Body of pancreas (tissue), 4 donors: ENCODE results near the gene SNX13. TPM values are rescaled to one million over a fixed set of nuclear protein-coding genes. Genes with fewer than 3 reads are reported as not detected.

Experiments
- ATAC-seq: fragments of 150-250 bp; one replicate; pipeline ENCODE4 v1.9.1; 2016
- DNase-seq, 4 donors: peaks; one replicate each; pipeline ENCODE4 v3.0.0-alpha.2; 2019
- H3K27ac ChIP-seq, 4 donors: fragments of 200-600 bp; sonication (generic); 1 replicate in 3 of 4; 2 replicates in 1 of 4; pipeline versions ENCODE4 v1.5.1 to v1.6.1; 2016 to 2019; ENCODE audit warnings: mild to moderate bottlenecking in 1 of 4, mixed read lengths in 1 of 4, moderate library complexity in 1 of 4
- H3K27me3 ChIP-seq, 2 donors: fragments of 200-600 bp; sonication (generic); one replicate each; pipeline ENCODE4 v1.6.0; 2016; ENCODE audit warnings: mild to moderate bottlenecking in 1 of 2
- H3K36me3 ChIP-seq, 2 donors: fragments of 200-600 bp; sonication (generic); replicated peaks in 1 of 2; 2 replicates each; pipeline ENCODE4 v1.5.1; 2016; ENCODE audit warnings: low read depth in 2 of 2; ENCODE audit not compliant: insufficient read depth in 1 of 2
- H3K4me1 ChIP-seq: fragments of 200-600 bp; sonication (generic); one replicate; pipeline ENCODE4 v1.6.0; 2016
- H3K4me3 ChIP-seq, 2 donors: fragments of 200-600 bp; sonication (generic); 1 replicate in 1 of 2; 2 replicates in 1 of 2; pipeline ENCODE4 v1.5.1; 2016 to 2019
- H3K9me3 ChIP-seq, 3 donors: fragments of 200-600 bp; sonication (generic); 1 replicate in 2 of 3; 2 replicates in 1 of 3; pipeline ENCODE4 v1.5.1; 2016
- CTCF ChIP-seq, 7 experiments: fragments of 450-650 bp in 4 of 7; fragments of 200-600 bp in 3 of 7; sonication (generic) in 3 of 7; IDR thresholded peaks; one replicate each; pipeline ENCODE4 v1.5.1; 2016 to 2019; ENCODE audit warnings: antibody characterized with exemption in 7 of 7
- POLR2A ChIP-seq, 3 donors: fragments of 450-650 bp; IDR thresholded peaks; one replicate each; pipeline ENCODE4 v1.6.1; 2016; ENCODE audit warnings: antibody characterized with exemption in 3 of 3, mild to moderate bottlenecking in 2 of 3
- WGBS, 2 donors: methylation state at CpG; one replicate each; pipeline ENCODE4 v1.1.5; 2017; 5-methylcytosine and 5-hydroxymethylcytosine counted together
- intact Hi-C: fragments of 100-400 bp; cut with DNase I; formaldehyde crosslinking; loops from one replicate; pipeline ENCODE4 v1.15.1; 2023
- total RNA-seq, 2 donors: library from RNA; depleted of rRNA; stranded (reverse); fragments of >200 nt; gene quantifications; one replicate each; pipeline ENCODE4 v1.1.0, GENCODE V29; 2016

SNX13 gene
- total RNA-seq, 2 donors from 2014 or later, result 23.1 to 61.0 TPM

- no peak overlapping the region for H3K4me3 ChIP-seq
- TF ChIP-seq POLR2A (IDR thresholded peaks at IDR 0.05) (no peak), CTCF (IDR thresholded peaks at IDR 0.05) (no peak)
- H3K9me3 ChIP-seq, result no peaks in the 10 kb centered on the region
- ATAC-seq, result no peak
- no peak overlapping the region for H3K27ac ChIP-seq
- no peaks in the 10 kb centered on the region for H3K27me3 ChIP-seq
- no peaks in the 10 kb centered on the region for H3K4me1 ChIP-seq
- WGBS, 2 donors, result 92 to 97% methylated on average over 1 of the region's 1 CpG
- no peaks in the 10 kb centered on the region for H3K36me3 ChIP-seq
- no peak for DNase-seq
- intact Hi-C loops, result no loop called here
Observed at GRCh38 chr7:17832242-17832641, 108.1 kb downstream of the SNX13 start.

DNA sequence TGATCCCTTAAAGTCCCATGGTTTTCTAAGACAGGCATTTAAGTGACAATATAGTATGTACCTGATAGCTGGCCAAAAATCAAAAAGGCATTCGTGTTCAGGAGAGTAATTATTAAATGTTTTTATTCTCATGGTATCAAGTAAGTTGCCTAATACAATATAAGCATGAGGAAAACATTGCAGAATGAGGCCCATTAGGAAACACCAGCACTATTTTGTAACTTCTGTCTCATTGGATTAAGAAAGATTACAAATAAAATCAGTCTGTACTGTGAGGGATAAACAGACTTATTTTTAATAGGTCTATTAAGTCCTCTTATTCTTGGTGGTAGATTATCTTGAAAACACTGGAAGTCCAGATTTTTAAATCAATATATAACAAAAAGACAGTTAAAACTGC lies 110.1 kb downstream of the SNX13 start:
- Histone ChIP-seq H3K4me3 (no peak overlapping the region), H3K27me3 (no peaks in the 10 kb centered on the region), H3K27ac (no peak overlapping the region), H3K4me1 (no peaks in the 10 kb centered on the region), H3K36me3 (peaks cover 0 to 5% of the 10 kb centered on the region in 2 donors), H3K9me3 (no peaks in the 10 kb centered on the region)
- no peak for TF ChIP-seq POLR2A (IDR thresholded peaks at IDR 0.05)
- no peak for TF ChIP-seq CTCF (IDR thresholded peaks at IDR 0.05)
- DNase-seq (no peak), ATAC-seq (no peak)
- 70 to 71% methylated on average over 1 of the region's 1 CpG for WGBS, 2 donors
- intact Hi-C loops, result no loop called here

- DNase-seq (no peak), ATAC-seq (no peak)
- Histone ChIP-seq H3K4me3 (no peak overlapping the region), H3K27ac (no peak overlapping the region), H3K4me1 (no peaks in the 10 kb centered on the region), H3K9me3 (no peaks in the 10 kb centered on the region), H3K36me3 (peaks cover 0 to 5% of the 10 kb centered on the region in 2 donors), H3K27me3 (no peaks in the 10 kb centered on the region)
- no peak for TF ChIP-seq CTCF (IDR thresholded peaks at IDR 0.05)
- no peak for TF ChIP-seq POLR2A (IDR thresholded peaks at IDR 0.05)
- intact Hi-C loops, result no loop called here
- 96% methylated on average over 3 of the region's 3 CpGs for WGBS, 2 donors
Observed at GRCh38 chr7:17829001-17829400, 111.3 kb downstream of the SNX13 start.

- DNase-seq (no peak), ATAC-seq (no peak)
- intact Hi-C loops, result no loop called here
- Histone ChIP-seq H3K4me1 (no peaks in the 10 kb centered on the region), H3K36me3 (peaks cover 0 to 7% of the 10 kb centered on the region in 2 donors), H3K27ac (no peak overlapping the region), H3K9me3 (no peaks in the 10 kb centered on the region), H3K4me3 (no peak overlapping the region), H3K27me3 (no peaks in the 10 kb centered on the region)
- 85 to 93% methylated on average over 3 of the region's 3 CpGs for WGBS, 2 donors
- no peak for TF ChIP-seq CTCF (IDR thresholded peaks at IDR 0.05)
- no peak for TF ChIP-seq POLR2A (IDR thresholded peaks at IDR 0.05)
Observed at GRCh38 chr7:17822547-17823173, 117.6 kb downstream of the SNX13 start.

DNA sequence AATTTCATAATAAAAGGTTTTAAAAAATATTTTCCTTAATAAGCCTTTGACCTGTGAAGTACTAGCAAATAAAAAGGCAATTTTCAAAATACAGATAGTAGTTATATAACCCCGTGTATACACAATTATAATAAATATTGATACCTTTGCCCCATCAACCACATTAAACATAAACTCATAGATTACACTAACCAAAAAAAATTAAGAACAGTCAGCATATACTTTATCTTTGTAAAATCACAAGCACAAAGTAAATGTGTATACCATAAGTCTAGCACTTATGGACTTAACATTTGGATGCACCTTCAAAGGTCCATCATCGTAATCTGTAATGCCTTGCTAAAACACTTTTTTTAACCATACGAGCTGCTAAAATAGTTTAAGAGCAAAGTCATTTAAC lies 123.4 kb downstream of the SNX13 start:
- DNase-seq (no peak), ATAC-seq (no peak)
- Histone ChIP-seq H3K4me1 (no peaks in the 10 kb centered on the region), H3K27ac (no peak overlapping the region), H3K4me3 (no peak overlapping the region), H3K9me3 (no peaks in the 10 kb centered on the region), H3K36me3 (peaks cover 6% of the 10 kb centered on the region in 2 donors), H3K27me3 (no peaks in the 10 kb centered on the region)
- intact Hi-C loops, result no loop called here
- TF ChIP-seq CTCF (IDR thresholded peaks at IDR 0.05) (no peak), POLR2A (IDR thresholded peaks at IDR 0.05) (no peak)
- WGBS, 2 donors, result 85 to 90% methylated on average over 3 of the region's 3 CpGs
